GM10266 (cell line): ENCODE measurements around the gene PLEKHA5.

Experiments
- DNase-seq: peaks from one replicate; pipeline ENCODE4 v3.0.0; 2012; ENCODE audit errors: extremely low spot score
- TF ChIP-seq, protein P1 (sequence below): IDR thresholded peaks from 2 replicates; pipeline ENCODE4 v1.5.1; 2012; ENCODE audit warnings: mild to moderate bottlenecking, low read depth; ENCODE audit not compliant: control insufficient read depth, insufficient read depth; ENCODE audit errors: missing control alignments

Gene PLEKHA5

DNA sequence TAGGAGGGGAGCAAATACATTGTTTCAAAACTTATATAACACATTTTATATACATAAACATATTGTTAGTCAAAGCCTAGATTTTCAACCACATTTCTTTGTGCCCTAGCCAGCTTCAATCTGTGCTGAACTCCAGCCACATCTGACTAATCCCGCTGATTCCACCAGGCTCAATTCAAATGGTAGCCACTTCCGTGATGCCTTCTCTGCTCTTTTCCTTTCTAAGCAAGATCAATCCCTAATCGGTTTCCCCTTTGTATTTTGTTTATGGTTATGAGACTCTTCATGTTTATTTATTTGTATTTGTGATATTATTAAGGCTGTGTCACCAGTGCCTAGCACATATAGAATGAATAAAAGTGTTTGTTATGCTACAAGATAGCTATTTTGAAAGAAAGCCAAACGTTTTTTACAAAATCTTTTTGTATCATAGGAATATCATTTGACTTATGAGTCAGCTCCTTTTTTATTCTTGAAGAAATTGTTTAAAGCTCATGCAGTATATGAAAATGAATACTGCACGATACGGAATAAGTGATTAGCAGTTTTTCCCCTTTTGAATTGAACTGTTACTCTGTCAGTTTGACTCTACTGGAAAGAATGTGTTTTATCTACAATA is 110.2 kb downstream of the PLEKHA5 start:
- TF ChIP-seq, protein P1, sequence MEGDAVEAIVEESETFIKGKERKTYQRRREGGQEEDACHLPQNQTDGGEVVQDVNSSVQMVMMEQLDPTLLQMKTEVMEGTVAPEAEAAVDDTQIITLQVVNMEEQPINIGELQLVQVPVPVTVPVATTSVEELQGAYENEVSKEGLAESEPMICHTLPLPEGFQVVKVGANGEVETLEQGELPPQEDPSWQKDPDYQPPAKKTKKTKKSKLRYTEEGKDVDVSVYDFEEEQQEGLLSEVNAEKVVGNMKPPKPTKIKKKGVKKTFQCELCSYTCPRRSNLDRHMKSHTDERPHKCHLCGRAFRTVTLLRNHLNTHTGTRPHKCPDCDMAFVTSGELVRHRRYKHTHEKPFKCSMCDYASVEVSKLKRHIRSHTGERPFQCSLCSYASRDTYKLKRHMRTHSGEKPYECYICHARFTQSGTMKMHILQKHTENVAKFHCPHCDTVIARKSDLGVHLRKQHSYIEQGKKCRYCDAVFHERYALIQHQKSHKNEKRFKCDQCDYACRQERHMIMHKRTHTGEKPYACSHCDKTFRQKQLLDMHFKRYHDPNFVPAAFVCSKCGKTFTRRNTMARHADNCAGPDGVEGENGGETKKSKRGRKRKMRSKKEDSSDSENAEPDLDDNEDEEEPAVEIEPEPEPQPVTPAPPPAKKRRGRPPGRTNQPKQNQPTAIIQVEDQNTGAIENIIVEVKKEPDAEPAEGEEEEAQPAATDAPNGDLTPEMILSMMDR, result no peak
- no peak for DNase-seq

DNA sequence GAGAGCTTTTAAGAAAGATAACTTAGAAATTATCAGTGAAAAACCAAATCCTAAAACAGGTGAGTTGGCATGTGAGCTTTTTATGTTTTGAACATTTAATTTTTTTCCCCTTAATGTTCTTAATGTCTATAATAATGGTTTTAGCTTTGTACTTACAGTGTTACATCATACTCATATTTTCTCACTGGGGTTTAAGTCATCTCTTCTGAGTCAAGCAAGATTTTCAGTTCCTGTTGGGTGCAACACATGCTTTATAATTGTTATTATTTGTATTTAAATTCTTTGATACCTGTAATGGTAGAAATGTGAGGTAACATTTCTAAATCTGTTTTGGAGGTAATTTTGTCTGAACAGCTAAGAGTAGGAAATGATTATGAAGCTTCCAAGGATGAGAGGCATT is 113.0 kb downstream of the PLEKHA5 start:
- TF ChIP-seq, protein P1, result no peak

GRCh38 chr12:19243551-19243950 is 114.0 kb downstream of the PLEKHA5 start:
- DNase-seq, result no peak
- TF ChIP-seq, protein P1, result no peak

More for the DNA sequence above, 113.0 kb downstream of the PLEKHA5 start:
- DNase-seq, result no peak

DNA sequence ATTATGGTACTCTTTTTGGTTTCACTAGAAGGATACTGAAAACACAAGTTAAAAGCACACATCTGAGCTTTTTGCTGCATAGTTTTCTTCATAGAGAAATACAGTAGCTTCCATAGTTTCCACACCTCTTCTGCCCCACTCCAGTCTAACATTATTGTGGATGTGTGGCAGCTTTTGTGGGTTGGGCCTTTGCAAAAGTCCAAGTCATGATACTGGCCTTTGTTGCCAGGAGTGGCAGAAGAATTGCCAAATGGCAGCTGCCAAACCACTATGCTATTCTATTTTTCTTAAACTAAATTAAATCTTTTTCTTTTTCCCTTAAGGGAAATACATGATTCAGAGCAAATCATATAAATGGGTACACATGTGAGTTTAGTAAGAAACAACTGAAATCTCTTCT is 114.8 kb downstream of the PLEKHA5 start:
- TF ChIP-seq, protein P1, result no peak
- DNase-seq, result no peak

- no peak for DNase-seq
- TF ChIP-seq, protein P1, result no peak
Observed at GRCh38 chr12:19245106-19245505, 115.6 kb downstream of the PLEKHA5 start.

GRCh38 chr12:19245666-19246065 is 116.1 kb downstream of the PLEKHA5 start:
- no peak for DNase-seq
- TF ChIP-seq, protein P1, result no peak

- DNase-seq, result no peak
- TF ChIP-seq, protein P1, result no peak
Observed at GRCh38 chr12:19246933-19247332, 117.4 kb downstream of the PLEKHA5 start.
